ENCODE measurements around the gene KCNS1. TPM values are rescaled to one million over a fixed set of nuclear protein-coding genes. Genes with fewer than 3 reads are reported as not detected.

Gene KCNS1
- total RNA-seq, 4 donors from 2014 or later, result 0.20 to 0.78 TPM; not detected in 2

- 78 to 85% methylated on average over 10 to 11 of the region's 11 CpGs for WGBS, 2 donors
- intact Hi-C loops (cut with DNase I), result loop anchor here (10.0 kb wide), 2 partner anchors 50 to 80 kb away; no protein-coding TSS in a partner anchor
- Histone ChIP-seq H3K4me1 (peaks cover 3 to 7% of the 10 kb centered on the region in 2 donors), H3K4me3 (replicated peaks in 1 of 3) (no peak overlapping the region), H3K9me3 (no peaks in the 10 kb centered on the region), H3K27me3 (peaks cover 13% of the 10 kb centered on the region), H3K36me3 (no peaks in the 10 kb centered on the region), H3K27ac (no peak overlapping the region)
- no peak for TF ChIP-seq CTCF (IDR thresholded peaks at IDR 0.05)
- no peak for TF ChIP-seq POLR2A (IDR thresholded peaks at IDR 0.05)
- no peak for DNase-seq
Observed at GRCh38 chr20:45094864-45095574, 5.9 kb downstream of the KCNS1 start.

- no peak overlapping the region for H3K4me3 ChIP-seq (replicated peaks in 1 of 3)
- TF ChIP-seq POLR2A (IDR thresholded peaks at IDR 0.05), result no peak
- TF ChIP-seq CTCF (IDR thresholded peaks at IDR 0.05), result no peak
- no peak for DNase-seq
- intact Hi-C loops (cut with DNase I), result loop anchor here (10.0 kb wide), 2 partner anchors 49 to 79 kb away; no protein-coding TSS in a partner anchor
- 89 to 100% methylated on average over 2 of the region's 2 CpGs for WGBS, 2 donors
- peaks cover 3 to 7% of the 10 kb centered on the region in 2 donors for H3K4me1 ChIP-seq
- peaks cover 13% of the 10 kb centered on the region for H3K27me3 ChIP-seq
- H3K36me3 ChIP-seq, result no peaks in the 10 kb centered on the region
- H3K9me3 ChIP-seq, result no peaks in the 10 kb centered on the region
- no peak overlapping the region for H3K27ac ChIP-seq
Observed at GRCh38 chr20:45094201-45094600, 6.7 kb downstream of the KCNS1 start.

- H3K36me3 ChIP-seq, result no peaks in the 10 kb centered on the region
- intact Hi-C loops (cut with DNase I), result loop anchor here (10.0 kb wide), 2 partner anchors 48 to 78 kb away; no protein-coding TSS in a partner anchor
- H3K9me3 ChIP-seq, result no peaks in the 10 kb centered on the region
- DNase-seq, result no peak
- H3K27ac ChIP-seq, result no peak overlapping the region
- peaks cover 10% of the 10 kb centered on the region for H3K27me3 ChIP-seq
- peaks cover under 1 to 4% of the 10 kb centered on the region in 2 donors for H3K4me1 ChIP-seq
- 90 to 92% methylated on average over 7 of the region's 7 CpGs for WGBS, 2 donors
- TF ChIP-seq CTCF (IDR thresholded peaks at IDR 0.05) (no peak), POLR2A (IDR thresholded peaks at IDR 0.05) (no peak)
- no peak overlapping the region for H3K4me3 ChIP-seq (replicated peaks in 1 of 3)
Observed at GRCh38 chr20:45092898-45093297, 8.0 kb downstream of the KCNS1 start.

GRCh38 chr20:45091366-45091765 lies 9.6 kb downstream of the KCNS1 start:
- Histone ChIP-seq H3K27ac (no peak overlapping the region), H3K4me1 (no peaks in the 10 kb centered on the region), H3K9me3 (no peaks in the 10 kb centered on the region), H3K4me3 (replicated peaks in 1 of 3) (no peak overlapping the region), H3K36me3 (no peaks in the 10 kb centered on the region), H3K27me3 (no peaks in the 10 kb centered on the region)
- intact Hi-C loops (cut with DNase I), result loop anchor here (10.0 kb wide), 2 partner anchors 47 to 77 kb away; no protein-coding TSS in a partner anchor
- TF ChIP-seq POLR2A (IDR thresholded peaks at IDR 0.05) (no peak), CTCF (IDR thresholded peaks at IDR 0.05) (no peak)
- no peak for DNase-seq
- WGBS, 2 donors, result 86 to 90% methylated on average over 3 of the region's 3 CpGs

GRCh38 chr20:45090481-45090880 lies 10.4 kb downstream of the KCNS1 start:
- DNase-seq, result no peak
- 89 to 99% methylated on average over 3 of the region's 3 CpGs for WGBS, 2 donors
- Histone ChIP-seq H3K9me3 (no peaks in the 10 kb centered on the region), H3K36me3 (no peaks in the 10 kb centered on the region), H3K27ac (no peak overlapping the region), H3K4me3 (replicated peaks in 1 of 3) (no peak overlapping the region), H3K4me1 (no peaks in the 10 kb centered on the region), H3K27me3 (no peaks in the 10 kb centered on the region)
- intact Hi-C loops (cut with DNase I), result loop anchor here (10.0 kb wide), 2 partner anchors 46 to 76 kb away; no protein-coding TSS in a partner anchor
- TF ChIP-seq POLR2A (IDR thresholded peaks at IDR 0.05) (no peak), CTCF (IDR thresholded peaks at IDR 0.05) (no peak)
